Stimulated activated CD8-positive, alpha-beta memory T cell treated with anti-CD3 and anti-CD28 coated beads, Interleukin-7, amount 100 ng/mL, for 48 hours (primary cell): ENCODE measurements around the gene DNAH3.
"Not testable (repeated sequence)": the region's sequence is repeated elsewhere in the genome, so short reads cannot be mapped to it uniquely, and the experiment has no call there.

Experiments used
- DNase-seq, 2 donors: peaks; one replicate each; pipeline ENCODE4 v3.0.0-alpha.2; 2020; ENCODE audit warnings: low read depth in 1 of 2; ENCODE audit errors: extremely low read depth in 1 of 2

Gene DNAH3

DNA sequence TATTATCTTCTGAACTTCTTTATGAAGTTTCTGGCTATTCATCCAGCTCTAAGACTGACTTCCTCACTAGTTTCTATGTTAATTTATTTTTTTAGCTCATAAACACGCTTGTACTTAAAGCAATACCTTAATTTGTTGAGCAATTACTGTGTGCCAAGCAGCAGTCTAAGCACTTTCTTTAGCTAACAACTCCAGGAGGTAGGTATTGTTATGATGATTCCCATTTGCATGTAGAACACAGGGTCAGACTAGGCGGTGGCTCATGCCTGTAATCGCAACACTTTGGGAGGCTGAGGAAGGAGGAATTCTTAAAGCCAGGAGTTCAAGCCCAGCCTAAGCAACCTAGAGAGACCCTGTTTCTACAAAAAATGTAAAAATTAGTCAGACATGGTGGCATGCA lies 19.8 kb downstream of the DNAH3 start:
- no peak for DNase-seq

DNA sequence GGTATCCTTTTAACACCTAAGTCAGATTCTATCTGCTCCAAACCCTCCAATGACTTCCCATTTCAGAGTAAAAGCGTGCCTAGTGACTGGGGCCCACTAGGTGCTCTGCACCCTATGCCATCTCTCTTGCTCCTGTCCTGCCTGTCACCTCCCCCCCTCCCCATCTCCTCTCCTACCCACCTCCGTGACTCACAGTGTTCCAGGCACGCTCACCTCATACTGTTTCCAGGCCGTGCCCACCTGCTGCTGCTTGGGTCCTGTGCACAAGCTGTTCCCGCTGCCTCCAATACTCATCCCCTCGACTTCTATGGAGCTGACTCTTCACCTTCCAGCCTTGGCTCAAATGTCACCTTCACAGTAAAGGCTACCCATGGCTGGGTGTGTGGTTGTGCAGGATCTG lies 21.7 kb downstream of the DNAH3 start:
- DNase-seq = no peak

- no peak for DNase-seq
Measured at GRCh38 chr16:21126518-21126917, 24.1 kb downstream of the DNAH3 start.

GRCh38 chr16:21125191-21125590 lies 25.5 kb downstream of the DNAH3 start:
- no peak for DNase-seq

DNA sequence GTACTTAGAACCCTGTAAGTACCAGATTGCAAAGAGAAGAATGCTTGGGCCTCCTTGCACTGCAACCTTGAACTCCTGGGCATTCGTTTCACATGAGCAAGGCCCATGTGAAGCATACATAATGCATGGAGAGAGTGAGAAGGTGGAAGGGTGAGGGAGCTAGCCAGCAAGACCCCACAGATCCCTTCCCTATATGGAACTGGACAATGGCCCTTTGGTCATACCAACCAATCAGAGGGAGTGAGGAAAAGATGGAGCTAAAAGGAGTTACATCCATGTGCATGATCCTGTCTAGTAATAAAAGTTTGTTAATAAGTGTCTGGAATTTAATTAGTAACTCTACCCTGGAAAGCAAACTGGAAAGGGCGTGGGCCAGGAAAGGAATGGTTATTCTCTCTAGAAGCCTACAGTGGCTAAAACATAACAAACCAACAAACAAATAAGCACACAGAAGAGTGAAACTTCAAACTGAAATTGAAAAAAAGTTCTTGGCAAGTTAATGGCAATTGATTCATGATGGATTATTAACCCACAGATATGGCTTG lies 29.6 kb downstream of the DNAH3 start:
- no peak for DNase-seq

GRCh38 chr16:21117567-21117966 lies 33.1 kb downstream of the DNAH3 start:
- no peak for DNase-seq

DNA sequence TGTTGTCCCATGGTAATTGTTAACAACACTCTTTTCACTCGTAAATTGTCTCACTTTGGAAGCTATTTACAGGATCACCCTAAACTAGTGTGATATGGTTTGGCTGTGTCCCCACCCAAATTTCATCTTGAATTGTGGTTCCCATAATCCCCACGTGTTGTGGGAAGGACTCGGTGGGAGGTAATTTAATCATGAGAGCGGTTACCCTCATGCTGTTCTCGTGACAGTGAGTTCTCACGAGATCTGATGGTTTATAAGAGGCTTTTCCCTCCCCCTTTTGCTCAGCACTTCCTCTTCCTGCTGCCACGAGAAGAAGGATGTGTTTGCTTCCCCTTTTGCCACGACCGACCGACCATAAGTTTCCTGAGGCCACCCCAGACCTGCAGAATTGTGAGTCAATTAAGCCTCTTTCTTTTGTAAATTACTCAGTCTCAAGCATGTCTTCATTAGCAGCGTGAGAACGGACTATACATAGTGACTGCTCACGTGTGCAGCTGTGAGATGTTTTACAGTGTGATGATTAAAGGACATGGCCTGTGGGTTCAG lies 34.4 kb downstream of the DNAH3 start:
- no peak for DNase-seq

DNA sequence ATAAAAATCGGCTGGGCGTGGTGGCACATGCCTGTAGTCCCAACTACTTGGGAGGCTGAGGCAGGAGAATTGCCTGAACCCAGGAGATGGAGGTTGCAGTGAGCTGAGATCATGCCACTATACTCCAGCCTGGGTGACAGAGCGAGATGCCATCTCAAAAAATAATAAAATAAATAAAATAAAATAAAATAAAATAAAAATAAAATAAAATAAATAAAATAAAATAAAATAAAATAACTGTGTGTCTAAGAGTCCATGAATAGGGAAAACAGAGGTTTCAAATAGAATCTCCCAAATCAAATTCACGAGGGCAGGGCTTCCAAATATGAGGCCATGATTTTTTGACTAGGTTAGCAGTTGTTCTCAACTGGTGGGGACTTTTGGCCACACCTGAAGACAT lies 35.1 kb downstream of the DNAH3 start:
- not testable (repeated sequence) for DNase-seq

DNA sequence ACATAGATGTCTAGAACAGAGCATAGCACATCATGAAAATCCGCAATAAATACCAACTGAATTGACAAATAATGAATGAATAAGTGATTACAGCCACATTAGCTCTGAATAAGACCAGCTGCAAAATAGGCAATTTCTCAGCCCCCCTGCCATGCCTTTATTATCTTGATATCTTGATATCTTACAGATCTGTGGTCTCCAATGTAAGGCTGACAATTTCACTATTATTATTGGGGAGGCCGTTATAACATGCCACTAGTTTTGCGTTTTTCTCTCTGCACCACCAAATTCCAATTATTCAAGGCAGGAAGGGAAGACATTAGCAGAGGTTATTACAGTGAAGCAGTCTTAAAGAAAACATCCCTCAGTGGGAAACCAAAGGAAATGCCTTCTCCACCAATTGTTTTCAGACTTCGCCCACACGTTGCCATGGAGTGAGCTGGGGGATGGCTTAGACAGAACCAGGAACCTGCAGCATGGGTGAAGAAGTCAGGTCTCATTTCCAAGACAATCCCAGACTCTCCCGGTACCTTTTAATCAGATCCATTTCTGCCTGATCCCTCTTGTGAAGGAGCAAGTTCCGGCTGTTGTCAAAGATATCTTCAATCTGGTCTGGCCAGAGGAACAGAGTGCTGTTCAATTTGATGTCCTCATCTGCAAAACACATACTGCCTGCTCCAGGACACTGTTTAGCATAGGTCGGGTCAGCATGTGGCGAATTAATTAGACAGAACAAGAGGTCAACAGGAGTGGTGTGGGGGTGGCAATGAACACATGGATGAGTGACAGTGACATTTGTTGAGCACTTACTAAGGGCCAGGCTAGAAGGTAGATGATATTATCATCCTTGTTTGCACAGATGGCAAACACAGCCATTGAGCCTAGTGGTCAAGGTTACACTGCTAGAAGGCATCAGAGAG lies 46.4 kb downstream of the DNAH3 start:
- no peak for DNase-seq

DNA sequence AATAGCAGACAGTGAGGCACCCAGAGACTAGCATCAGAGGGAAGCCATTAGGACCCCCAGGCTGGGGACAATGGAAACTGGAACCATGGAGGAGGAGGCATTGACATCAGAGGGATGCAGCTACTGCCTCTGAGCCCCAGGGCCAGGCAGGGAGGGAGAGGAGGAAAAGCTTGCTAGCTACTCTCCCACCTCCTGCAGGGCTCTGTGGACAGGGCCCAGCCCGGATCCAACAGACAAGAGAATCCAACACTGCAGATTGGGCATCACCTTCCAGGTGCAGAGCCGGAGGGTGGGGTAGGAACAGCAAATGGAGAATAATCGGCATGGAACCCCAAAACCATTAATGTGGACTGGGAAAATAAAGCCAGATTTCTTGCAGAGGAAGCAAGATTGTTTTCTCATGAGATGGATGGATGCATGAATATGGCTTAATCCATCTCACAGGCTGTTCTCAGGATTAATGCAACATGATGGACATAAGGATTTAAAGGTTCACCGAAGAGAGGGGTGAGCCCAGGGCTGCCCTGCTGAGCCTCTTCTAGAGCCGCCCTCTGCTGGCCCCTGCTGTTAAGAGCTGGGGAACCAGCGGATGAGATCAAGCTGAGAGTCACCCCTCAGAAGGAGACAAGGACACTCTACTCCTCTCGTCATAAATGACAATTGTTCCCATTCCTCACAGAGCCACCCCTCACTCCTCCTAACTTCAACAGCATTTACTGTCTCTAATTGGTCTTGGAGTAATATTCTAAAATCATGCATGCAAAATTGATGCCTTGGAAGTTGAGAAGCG lies 48.8 kb downstream of the DNAH3 start:
- DNase-seq = no peak

DNA sequence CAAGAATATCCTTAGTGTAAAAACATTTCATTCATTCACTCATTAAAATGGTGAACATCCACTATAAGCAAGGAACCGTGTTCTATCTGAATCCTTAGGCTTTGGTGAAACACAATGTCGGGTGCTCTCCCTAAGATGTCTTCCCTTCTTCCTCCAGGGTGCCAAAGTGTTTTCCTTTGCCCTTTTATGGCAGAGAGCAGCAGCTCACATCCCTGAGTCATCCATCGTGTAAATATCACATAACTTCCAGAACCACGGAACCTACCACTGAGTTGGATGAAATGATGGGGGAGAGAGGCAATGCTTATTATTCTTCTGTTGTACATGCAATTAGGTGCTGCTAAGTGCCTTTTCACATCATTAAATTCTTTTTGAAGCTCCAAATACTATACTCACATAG lies 50.2 kb downstream of the DNAH3 start:
- no peak for DNase-seq

GRCh38 chr16:21097151-21097550 lies 53.5 kb downstream of the DNAH3 start:
- no peak for DNase-seq

- not testable (repeated sequence) for DNase-seq
Measured at GRCh38 chr16:21094719-21095118, 55.9 kb downstream of the DNAH3 start.

- no peak for DNase-seq
Measured at GRCh38 chr16:21092951-21093350, 57.7 kb downstream of the DNAH3 start.

GRCh38 chr16:21088646-21089538 lies 61.8 kb downstream of the DNAH3 start:
- no peak for DNase-seq

GRCh38 chr16:21088143-21088542 lies 62.5 kb downstream of the DNAH3 start:
- DNase-seq = no peak

DNA sequence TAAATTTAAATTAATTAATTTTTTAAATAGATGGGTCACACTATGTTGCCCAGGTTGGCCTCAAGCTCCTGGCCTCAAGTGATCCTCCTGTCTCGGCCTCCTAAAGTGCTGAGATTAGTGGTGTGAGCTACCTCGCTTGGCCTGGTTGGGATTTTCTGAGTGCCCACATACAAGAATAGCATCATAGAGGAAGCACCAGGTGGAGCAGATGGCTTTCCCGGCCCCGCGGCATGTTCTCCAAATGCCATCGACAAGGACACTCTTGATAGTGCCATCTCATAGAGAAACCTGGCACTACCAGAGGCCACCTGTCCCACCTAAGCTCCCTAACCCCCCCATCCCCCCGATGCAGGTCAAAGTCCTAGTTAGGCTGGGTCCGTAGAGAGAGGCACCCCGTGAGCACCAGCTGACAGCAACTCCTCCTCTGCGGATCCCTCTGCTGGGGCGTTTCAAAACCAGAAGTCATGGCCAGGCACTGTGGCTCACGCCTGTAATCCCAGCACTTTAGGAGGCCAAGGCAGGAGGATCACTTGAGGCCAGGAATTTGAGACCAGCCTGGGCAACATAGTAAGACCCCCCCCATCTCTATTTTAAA lies 65.9 kb downstream of the DNAH3 start:
- DNase-seq = no peak

GRCh38 chr16:21083729-21084268 lies 66.8 kb downstream of the DNAH3 start:
- peak; percentile 2 to 13 for DNase-seq

DNA sequence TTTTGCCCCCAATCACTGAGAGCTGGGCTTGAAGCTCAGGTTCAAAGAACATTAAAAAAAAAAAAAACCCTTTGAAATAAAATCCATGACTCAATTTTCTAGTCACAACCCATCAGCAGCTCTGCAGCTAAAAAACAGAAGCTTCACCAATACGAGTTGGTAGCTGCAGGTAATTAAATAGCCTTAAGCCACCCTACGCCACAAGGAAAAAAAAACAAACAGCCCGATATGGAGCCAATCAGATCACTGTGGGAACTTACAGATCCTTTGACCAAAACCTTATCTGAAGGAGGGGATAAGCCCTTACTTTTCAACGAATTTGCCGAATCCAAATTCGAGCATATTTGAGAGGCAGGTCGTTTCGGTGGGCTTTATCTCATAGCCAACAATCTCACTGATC lies 69.3 kb downstream of the DNAH3 start:
- DNase-seq = no peak

GRCh38 chr16:21078563-21078962 lies 72.1 kb downstream of the DNAH3 start:
- no peak for DNase-seq
